SK-N-SH (cell line): Measurements from ENCODE around the gene AGBL1.

ENCODE experiments used
- EZH2phosphoT487 ChIP-seq: fragments of 200-600 bp; sonication (generic); IDR thresholded peaks from 2 replicates; pipeline ENCODE4 v1.6.1; 2017; ENCODE audit warnings: low read depth, mixed run types, mild to moderate bottlenecking, antibody characterized with exemption, moderate library complexity, borderline replicate concordance
- RCOR1 ChIP-seq: fragments of 150-350 bp; IDR thresholded peaks from 2 replicates; pipeline ENCODE4 v1.6.1; 2017; ENCODE audit warnings: antibody characterized with exemption, low read length
- SMC3 ChIP-seq: IDR thresholded peaks from 2 replicates; pipeline ENCODE4 v1.6.1; 2012; ENCODE audit warnings: low read depth, low read length, improper control_type of control experiment
- TF ChIP-seq, protein P1 (sequence below): fragments of 200-600 bp; sonication (generic); IDR thresholded peaks from 2 replicates; pipeline ENCODE4 v1.6.1; 2017; ENCODE audit warnings: antibody characterized with exemption, mild to moderate bottlenecking, moderate library complexity
- TF ChIP-seq, protein P2 (sequence below): fragments of 150-350 bp; IDR thresholded peaks from 2 replicates; pipeline ENCODE4 v1.6.1; 2017; ENCODE audit warnings: antibody characterized with exemption, low read length, low read depth, borderline replicate concordance

DNA sequence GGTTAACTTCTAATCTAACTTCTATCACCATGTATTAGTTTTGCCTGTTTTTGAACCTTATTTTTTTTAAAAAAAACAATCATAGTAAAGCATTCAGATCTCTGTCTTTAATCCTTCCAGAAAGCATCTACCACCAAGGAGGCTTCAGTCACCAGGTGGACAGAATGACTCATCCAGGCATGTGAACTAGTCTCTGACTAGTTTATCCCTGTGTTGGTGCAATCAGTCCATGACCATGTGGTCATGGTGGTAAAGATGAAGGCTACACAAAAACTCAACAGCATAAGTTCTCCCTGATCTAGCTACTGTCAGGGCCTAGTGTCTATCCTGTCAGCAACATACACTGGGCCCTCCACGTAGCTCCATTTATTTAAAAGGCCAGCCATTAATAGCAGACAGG lies 750.6 kb downstream of the AGBL1 start:
- TF ChIP-seq, protein P1, sequence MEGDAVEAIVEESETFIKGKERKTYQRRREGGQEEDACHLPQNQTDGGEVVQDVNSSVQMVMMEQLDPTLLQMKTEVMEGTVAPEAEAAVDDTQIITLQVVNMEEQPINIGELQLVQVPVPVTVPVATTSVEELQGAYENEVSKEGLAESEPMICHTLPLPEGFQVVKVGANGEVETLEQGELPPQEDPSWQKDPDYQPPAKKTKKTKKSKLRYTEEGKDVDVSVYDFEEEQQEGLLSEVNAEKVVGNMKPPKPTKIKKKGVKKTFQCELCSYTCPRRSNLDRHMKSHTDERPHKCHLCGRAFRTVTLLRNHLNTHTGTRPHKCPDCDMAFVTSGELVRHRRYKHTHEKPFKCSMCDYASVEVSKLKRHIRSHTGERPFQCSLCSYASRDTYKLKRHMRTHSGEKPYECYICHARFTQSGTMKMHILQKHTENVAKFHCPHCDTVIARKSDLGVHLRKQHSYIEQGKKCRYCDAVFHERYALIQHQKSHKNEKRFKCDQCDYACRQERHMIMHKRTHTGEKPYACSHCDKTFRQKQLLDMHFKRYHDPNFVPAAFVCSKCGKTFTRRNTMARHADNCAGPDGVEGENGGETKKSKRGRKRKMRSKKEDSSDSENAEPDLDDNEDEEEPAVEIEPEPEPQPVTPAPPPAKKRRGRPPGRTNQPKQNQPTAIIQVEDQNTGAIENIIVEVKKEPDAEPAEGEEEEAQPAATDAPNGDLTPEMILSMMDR, result no peak
- TF ChIP-seq SMC3 (no peak), RCOR1 (no peak), EZH2phosphoT487 (no peak)
- TF ChIP-seq, protein P2, sequence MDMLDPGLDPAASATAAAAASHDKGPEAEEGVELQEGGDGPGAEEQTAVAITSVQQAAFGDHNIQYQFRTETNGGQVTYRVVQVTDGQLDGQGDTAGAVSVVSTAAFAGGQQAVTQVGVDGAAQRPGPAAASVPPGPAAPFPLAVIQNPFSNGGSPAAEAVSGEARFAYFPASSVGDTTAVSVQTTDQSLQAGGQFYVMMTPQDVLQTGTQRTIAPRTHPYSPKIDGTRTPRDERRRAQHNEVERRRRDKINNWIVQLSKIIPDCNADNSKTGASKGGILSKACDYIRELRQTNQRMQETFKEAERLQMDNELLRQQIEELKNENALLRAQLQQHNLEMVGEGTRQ, result no peak
